Epithelial cell of proximal tubule (primary cell): ENCODE data around the gene ARHGEF16. TPM values are rescaled to one million over a fixed set of nuclear protein-coding genes. Genes with fewer than 3 reads are reported as not detected.

ENCODE experiments used
- DNase-seq: peaks from one replicate; pipeline ENCODE4 v3.0.0-alpha.2; 2011; ENCODE audit warnings: low read depth
- H3K4me3 ChIP-seq: 2 replicates; pipeline ENCODE4 v1.5.1; 2011; ENCODE audit warnings: low read depth, mild to moderate bottlenecking, low read length
- CTCF ChIP-seq: conservative IDR thresholded peaks from 2 replicates; pipeline ENCODE4 v1.5.1; 2012; ENCODE audit warnings: low read depth, mild to moderate bottlenecking, low read length
- total RNA-seq: library from RNA; depleted of rRNA; stranded (reverse); fragments of >200 nt; gene quantifications from 2 replicates; pipeline ENCODE4 v1.2.3, GENCODE V29; 2015

Gene ARHGEF16
- total RNA-seq, 1 donor from 2014 or later: 36.6 TPM

- H3K4me3 ChIP-seq: no peak overlapping the region
- TF ChIP-seq CTCF: no peak
These were observed 64.9 kb downstream of the ARHGEF16 start for GRCh38 chr1:3519301-3519885.

GRCh38 chr1:3520419-3521378 lies 66.2 kb downstream of the ARHGEF16 start:
- TF ChIP-seq CTCF: no peak
- H3K4me3 ChIP-seq: no peak overlapping the region
- no peak for DNase-seq

More at GRCh38 chr1:3519301-3519885, 64.9 kb downstream of the ARHGEF16 start:
- DNase-seq: no peak

- DNase-seq: no peak
- no peak overlapping the region for H3K4me3 ChIP-seq
- no peak for TF ChIP-seq CTCF
These were observed 67.0 kb downstream of the ARHGEF16 start for GRCh38 chr1:3521426-3521825.

DNA sequence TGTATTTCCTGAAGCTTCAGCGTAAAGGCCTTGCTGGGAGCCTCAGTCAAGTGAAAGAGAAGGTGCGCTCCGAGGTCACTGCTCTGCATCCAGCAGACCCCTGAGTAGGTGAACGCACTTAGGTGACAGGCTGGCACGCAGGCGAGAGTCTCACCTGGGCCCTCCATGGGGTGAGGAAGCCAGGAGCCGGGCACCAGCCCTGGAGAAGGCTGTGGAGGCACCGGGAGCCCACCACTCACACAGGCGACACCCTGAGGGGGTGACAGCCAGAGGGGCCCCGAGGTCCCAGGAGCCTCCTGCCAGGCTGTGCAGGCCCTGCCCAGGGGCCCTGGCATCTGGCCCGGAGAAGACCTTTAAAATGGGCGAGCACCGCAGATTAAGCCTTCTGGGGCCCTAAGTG lies 67.6 kb downstream of the ARHGEF16 start:
- no peak overlapping the region for H3K4me3 ChIP-seq
- DNase-seq: no peak
- no peak for TF ChIP-seq CTCF

- no peak for DNase-seq
- no peak for TF ChIP-seq CTCF
- H3K4me3 ChIP-seq: no peak overlapping the region
These were observed 68.2 kb downstream of the ARHGEF16 start for GRCh38 chr1:3522564-3523265.

- no peak for TF ChIP-seq CTCF
- no peak overlapping the region for H3K4me3 ChIP-seq
- no peak for DNase-seq
These were observed 69.5 kb downstream of the ARHGEF16 start for GRCh38 chr1:3523980-3524379.
